ENCODE data around the gene TRIOBP. TPM values are rescaled to one million over a fixed set of nuclear protein-coding genes. Genes with fewer than 3 reads are reported as not detected.

TRIOBP gene
- total and polyA plus RNA-seq, 2 of the 13 experiments (the other 11 are each of a cell fraction or from before 2014, with no cell fraction given) = 6.1 to 15.4 TPM

- FAIRE-seq (no peak), ATAC-seq (no peak), DNase-seq (ENCODE audit: low spot score) (no peak)
- 91% methylated on average over 16 of the region's 16 CpGs for WGBS (ENCODE audit: low lambda C conversion rate)
- no TSS peak for BruUV-seq (replicated peaks)
- Histone ChIP-seq H3K27me3 (ENCODE audit: control insufficient read depth in 1 of 2, insufficient read depth in 2 of 2, low read length in 2 of 2) (no peaks in the 10 kb centered on the region; a peak in 1 of 5 replicates), H3K9ac (ENCODE audit: insufficient read depth, low read depth, low read length) (no peak overlapping the region), H3K79me2 (ENCODE audit: insufficient read depth, low read length) (peaks cover 63% of the 10 kb centered on the region), H3K4me3 (replicated peaks in 1 of 3; ENCODE audit: insufficient read depth in 1 of 3, low read depth in 2 of 3, low read length in 3 of 3) (no peak overlapping the region), H3K36me3 (replicated peaks in 1 of 2; ENCODE audit: control insufficient read depth in 1 of 2, insufficient read depth in 2 of 2, low read length in 2 of 2) (peaks cover 17 to 29% of the 10 kb centered on the region in 2 experiments), H3K4me1 (ENCODE audit: insufficient read depth, low read length) (peaks cover 68% of the 10 kb centered on the region), H3K9me3 (ENCODE audit: low read length) (no peaks in the 10 kb centered on the region), H3K27ac (ENCODE audit: extremely low read length, insufficient read depth, low read length) (no peak overlapping the region), H3K4me2 (ENCODE audit: low read depth, low read length) (no peak overlapping the region), H2AFZ (ENCODE audit: low read length) (no peak overlapping the region), H4K20me1 (ENCODE audit: insufficient read depth, low read length) (peaks cover 59% of the 10 kb centered on the region)
- POLR2A ChIA-PET = interaction anchor here (1.5 to 11.2 kb wide), 3 partner anchors 12 to 26 kb away, joined by 3 to 242 read pairs (median 120); partner anchors contain the start of genes LGALS1 and SH3BP1
- TF ChIP-seq ZBTB33 (CRISPR knock-in tag; IDR thresholded peaks at IDR 0.05) = peak; percentile 55; the same call in 1 of the 2 replicates
- TF ChIP-seq MED13 (CRISPR knock-in tag; IDR thresholded peaks at IDR 0.05) = no peak
- intact Hi-C loops (cut with micrococcal nuclease; ENCODE audit: unreplicated experiment) (no loop called here), in situ Hi-C loops (cut with HindIII; ENCODE audit: extremely low pct_ligation_motif_present, low pct_unique_long_range_greater_than_20kb) (no loop called here)
- CTCF ChIA-PET (ENCODE audit: low intra/inter-chr PET ratio, low total read pairs) = no interaction called here
Measured at GRCh38 chr22:37663521-37664140, 33.2 kb upstream of the TRIOBP start.

- peaks cover 71% of the 10 kb centered on the region for H3K4me1 ChIP-seq (ENCODE audit: insufficient read depth, low read length)
- peaks cover 17 to 29% of the 10 kb centered on the region in 2 experiments for H3K36me3 ChIP-seq (replicated peaks in 1 of 2; ENCODE audit: control insufficient read depth in 1 of 2, insufficient read depth in 2 of 2, low read length in 2 of 2)
- H3K4me2 ChIP-seq (ENCODE audit: low read depth, low read length) = no peak overlapping the region
- peaks cover 55% of the 10 kb centered on the region for H3K79me2 ChIP-seq (ENCODE audit: insufficient read depth, low read length)
- no TSS peak for BruUV-seq (replicated peaks)
- H3K9ac ChIP-seq (ENCODE audit: insufficient read depth, low read depth, low read length) = peak overlapping the region; percentile 23; the same call in 1 of the 2 replicates
- peaks cover 59% of the 10 kb centered on the region for H4K20me1 ChIP-seq (ENCODE audit: insufficient read depth, low read length)
- no peak overlapping the region for H3K4me3 ChIP-seq (replicated peaks in 1 of 3; ENCODE audit: insufficient read depth in 1 of 3, low read depth in 2 of 3, low read length in 3 of 3)
- peak overlapping the region; percentile 30 for H3K27ac ChIP-seq (ENCODE audit: extremely low read length, insufficient read depth, low read length)
- no peaks in the 10 kb centered on the region; a peak in 1 of 5 replicates for H3K27me3 ChIP-seq (ENCODE audit: control insufficient read depth in 1 of 2, insufficient read depth in 2 of 2, low read length in 2 of 2)
- no peak overlapping the region for H2AFZ ChIP-seq (ENCODE audit: low read length)
- CTCF ChIA-PET (ENCODE audit: low intra/inter-chr PET ratio, low total read pairs) = no interaction called here
- 0 out of 3 replicates have a peak, but pooled peaks have one; percentile 5 for ATAC-seq
- FAIRE-seq = no peak
- H3K9me3 ChIP-seq (ENCODE audit: low read length) = no peaks in the 10 kb centered on the region
- DNase-seq (ENCODE audit: low spot score) = peak; percentile 62
- POLR2A ChIA-PET = interaction anchor here (1.4 to 11.2 kb wide), 4 partner anchors 11 to 27 kb away, joined by 3 to 242 read pairs (median 62); partner anchors contain the start of genes LGALS1 and SH3BP1
- 80% methylated on average over 16 of the region's 16 CpGs for WGBS (ENCODE audit: low lambda C conversion rate)
- in situ Hi-C loops (cut with HindIII; ENCODE audit: extremely low pct_ligation_motif_present, low pct_unique_long_range_greater_than_20kb) = no loop called here
- intact Hi-C loops (cut with micrococcal nuclease; ENCODE audit: unreplicated experiment) = no loop called here
- TF ChIP-seq ZNF674 (CRISPR knock-in tag; IDR thresholded peaks at IDR 0.05; ENCODE audit: low read depth) (no peak), HDAC2 (CRISPR knock-in tag; IDR thresholded peaks at IDR 0.05) (0 out of 2 replicates have a peak, but pooled peaks have one; percentile 20), FLYWCH1 (CRISPR knock-in tag; IDR thresholded peaks at IDR 0.05) (no peak), PRPF4 (IDR thresholded peaks at IDR 0.05; ENCODE audit: low read depth, low read length, poor library complexity, severe bottlenecking) (peak; percentile 53), HNRNPL (IDR thresholded peaks at IDR 0.05; ENCODE audit: low read depth, low read length) (0 out of 2 replicates have a peak, but pooled peaks have one; percentile 42), ZNF691 (CRISPR knock-in tag; IDR thresholded peaks at IDR 0.05; ENCODE audit: borderline replicate concordance, low read depth) (no peak), ZNF629 (CRISPR knock-in tag; conservative IDR thresholded peaks at IDR 0.05) (peak; percentile 99), ZNF530 (CRISPR knock-in tag; IDR thresholded peaks at IDR 0.05; ENCODE audit: low read depth) (no peak), KDM1A (CRISPR knock-in tag; IDR thresholded peaks at IDR 0.05) (peak; percentile 92; the same call in 1 of the 2 replicates), ADNP (CRISPR knock-in tag; IDR thresholded peaks at IDR 0.05) (0 out of 2 replicates have a peak, but pooled peaks have one; percentile 50), NR2F6 (IDR thresholded peaks at IDR 0.05) (no peak), NR2F6 (CRISPR knock-in tag; IDR thresholded peaks at IDR 0.05) (no peak), NFYB (CRISPR knock-in tag; IDR thresholded peaks at IDR 0.05) (no peak)
Measured at GRCh38 chr22:37664249-37665101, 32.4 kb upstream of the TRIOBP start.
